SK-N-MC (cell line): ENCODE results near the gene ZBTB20.

Source experiments
- FOXP2 ChIP-seq: optimal IDR thresholded peaks from 2 replicates; pipeline ENCODE3; 2011; ENCODE audit warnings: mild to moderate bottlenecking, moderate library complexity; ENCODE audit not compliant: insufficient read depth; ENCODE audit errors: extremely low read length, control extremely low read depth
- POLR2AphosphoS5 ChIP-seq: IDR thresholded peaks from 2 replicates; pipeline ENCODE4 v1.6.1; 2012; ENCODE audit warnings: mild to moderate bottlenecking, low read depth, low read length, borderline replicate concordance

GRCh38 chr3:114496874-114497273 is 650.2 kb downstream of the ZBTB20 start:
- TF ChIP-seq FOXP2 (no peak), POLR2AphosphoS5 (no peak)
